ENCODE data around the gene LENEP.

LENEP gene

DNA sequence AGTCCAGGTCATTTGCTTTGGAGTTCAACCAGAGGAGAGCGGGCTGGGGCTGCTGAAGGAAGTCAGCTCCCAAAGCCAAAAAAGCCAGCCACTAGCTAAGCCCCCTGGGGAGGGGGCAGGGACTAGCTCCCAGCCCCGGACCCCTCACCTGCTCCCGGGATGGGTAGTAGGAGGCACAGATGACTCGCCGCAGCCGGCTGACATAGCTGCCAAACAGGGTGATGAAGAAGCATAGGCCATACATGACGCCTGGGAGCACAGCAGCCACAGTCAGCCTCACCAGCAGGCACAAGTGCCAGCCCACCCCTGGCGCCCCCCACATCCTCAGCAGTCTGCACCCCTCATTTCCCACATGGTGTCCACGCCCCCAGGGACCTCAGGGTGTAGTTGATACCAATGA is 32.8 kb downstream of the LENEP start:
- no peak for DNase-seq (ENCODE audit: low spot score)

DNA sequence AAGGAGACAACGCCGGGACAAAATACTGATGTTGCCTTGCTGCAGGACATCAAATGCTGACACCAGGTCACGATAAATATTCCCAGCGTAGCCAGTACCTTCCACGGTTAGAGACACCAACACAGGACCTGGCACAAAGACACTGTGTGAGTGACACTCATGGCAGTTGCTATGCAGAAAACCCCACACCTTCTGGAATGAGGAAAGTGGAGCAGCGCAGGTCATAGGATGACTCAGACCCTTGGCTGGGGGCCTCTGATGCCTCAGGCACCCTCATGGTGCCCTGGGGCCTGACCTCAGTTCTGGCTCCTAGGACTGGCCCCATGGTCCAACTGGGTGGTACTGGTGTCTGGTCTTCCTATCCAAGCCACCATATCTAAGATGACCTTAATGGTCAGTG is 33.2 kb downstream of the LENEP start:
- DNase-seq (ENCODE audit: low spot score) = no peak

DNA sequence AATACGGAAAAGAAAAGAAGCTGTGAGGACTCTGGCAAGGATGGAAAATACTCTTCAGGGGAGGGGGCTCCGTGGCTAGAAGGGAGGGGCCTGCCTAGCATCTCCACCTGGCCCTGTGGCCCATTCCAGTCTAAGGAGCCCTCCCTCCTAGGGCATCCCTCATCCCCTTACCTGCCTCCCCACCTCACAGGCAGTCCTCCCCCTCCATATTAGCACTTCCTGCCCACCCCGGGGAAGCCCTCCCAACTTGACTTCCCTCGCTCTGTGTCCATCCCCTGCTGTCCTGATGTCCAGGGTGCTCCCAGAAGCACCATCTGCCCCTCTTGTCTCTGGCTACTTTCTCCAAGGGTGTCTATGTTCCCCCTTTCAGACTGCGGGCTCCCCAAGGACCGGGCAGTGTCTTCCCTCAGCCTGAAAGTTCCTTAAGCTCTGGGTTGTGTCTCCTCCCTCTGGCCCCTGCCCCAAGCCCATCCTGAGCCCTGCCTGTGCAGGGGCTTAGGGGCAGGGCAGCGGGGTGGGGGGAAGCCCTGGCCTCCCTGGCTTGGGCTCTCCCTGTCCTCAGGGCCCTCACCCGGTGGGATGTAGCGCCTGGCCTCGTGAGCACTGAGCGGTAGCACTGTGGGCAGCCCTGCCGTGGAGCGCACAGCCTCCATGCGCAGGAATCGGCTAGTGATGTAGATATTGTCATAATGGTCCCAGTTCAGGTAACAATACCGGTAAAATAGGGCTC is 36.3 kb downstream of the LENEP start:
- no peak for DNase-seq (ENCODE audit: low spot score)

DNA sequence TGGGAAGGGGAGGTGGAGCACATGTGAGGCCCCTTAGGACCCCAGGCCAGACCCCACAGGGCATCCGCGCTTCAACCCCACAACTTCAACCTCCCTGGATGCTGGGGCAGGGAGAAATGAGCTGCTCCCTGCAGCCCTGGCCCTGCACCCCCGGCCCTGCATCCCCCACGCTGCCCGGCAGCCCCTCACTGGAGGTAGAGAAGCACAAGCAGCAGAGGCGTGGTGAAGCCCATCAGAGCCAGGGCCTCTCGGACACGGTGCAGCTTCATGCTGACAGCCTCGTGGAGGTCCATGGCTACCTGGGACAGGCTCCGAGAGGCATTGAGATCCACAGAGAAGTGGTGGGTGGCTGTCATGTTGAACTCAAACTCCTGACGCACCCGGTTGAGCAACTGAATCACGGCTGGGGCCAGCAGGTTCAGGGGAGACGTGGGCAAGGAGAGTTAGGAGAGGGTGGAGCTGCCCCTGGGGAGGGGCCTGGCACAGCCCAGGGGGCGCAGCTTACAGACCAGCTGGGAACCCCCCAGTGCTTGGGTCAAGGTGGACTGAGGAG is 36.9 kb downstream of the LENEP start:
- no peak for DNase-seq (ENCODE audit: low spot score)

DNA sequence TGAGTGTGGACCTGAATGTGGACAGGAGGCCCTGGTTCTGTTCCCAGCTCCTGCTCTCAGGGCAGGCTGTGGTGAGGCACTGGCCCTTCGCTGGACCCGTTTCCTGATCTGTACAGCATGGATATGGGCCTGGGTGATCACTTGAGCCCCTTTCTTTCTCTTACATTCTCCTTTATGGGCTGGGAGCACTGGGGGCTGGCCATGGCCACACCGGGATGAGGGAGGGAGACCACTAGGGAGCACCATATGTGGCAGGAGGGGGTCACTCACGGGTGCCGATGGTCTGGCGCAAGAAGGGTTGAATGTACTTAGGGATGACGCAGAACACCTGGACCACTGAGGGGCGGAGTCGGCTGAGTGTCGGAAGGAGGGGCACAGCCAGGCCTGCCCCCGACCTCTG is 37.5 kb downstream of the LENEP start:
- DNase-seq (ENCODE audit: low spot score) = no peak

DNA sequence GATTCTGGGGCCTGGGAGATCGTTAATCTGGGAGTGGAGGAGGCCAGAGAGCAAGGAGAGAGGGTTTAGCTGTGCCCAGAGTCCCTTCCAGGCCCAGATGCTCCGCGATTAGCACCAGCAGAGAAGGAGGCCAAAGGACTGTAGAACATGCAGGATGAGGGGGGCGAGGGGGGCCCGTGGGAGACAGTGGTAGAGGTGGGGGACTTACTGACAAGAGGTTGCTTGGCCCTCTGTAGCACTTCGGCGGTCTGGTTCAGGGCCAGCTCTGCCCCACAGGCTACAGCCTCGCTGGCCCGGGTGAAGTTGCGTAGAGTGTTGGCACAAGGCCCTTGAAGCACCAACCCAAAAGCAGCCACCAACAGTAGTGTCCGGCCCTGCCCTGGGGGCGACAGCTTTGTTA is 39.5 kb downstream of the LENEP start:
- no peak for DNase-seq (ENCODE audit: low spot score)

DNA sequence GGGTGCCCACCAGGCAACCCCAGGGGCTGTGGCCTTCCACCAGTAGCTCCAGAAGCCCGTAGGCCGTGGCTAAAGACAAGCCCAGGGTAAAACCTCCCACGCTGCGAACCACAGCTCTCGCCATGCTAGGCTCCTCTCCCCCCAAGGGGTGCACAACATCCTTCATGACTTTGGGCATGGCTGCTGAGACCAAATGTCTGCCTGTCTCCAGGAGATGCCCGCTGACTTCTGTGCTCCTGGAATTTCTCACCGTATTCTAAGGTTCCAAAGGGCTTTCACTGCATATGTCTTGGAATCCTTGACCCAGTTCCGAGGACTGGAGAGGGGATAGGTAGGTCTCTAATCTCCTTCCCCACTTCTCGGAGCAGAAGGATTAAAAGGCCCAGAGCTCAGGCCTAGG is 40.1 kb downstream of the LENEP start, which contains the start of the genes DCST1 and DCST2:
Gene DCST1 (plus strand): TSS at position 301 of the 400 bp plus-strand sequence. CDS start 213 bp downstream, outside the sequence.
Gene DCST2 (minus strand): TSS at position 258 of the 400 bp plus-strand sequence. CDS start 80 bp downstream, at position 178.
- DNase-seq (ENCODE audit: low spot score) = no peak

DNA sequence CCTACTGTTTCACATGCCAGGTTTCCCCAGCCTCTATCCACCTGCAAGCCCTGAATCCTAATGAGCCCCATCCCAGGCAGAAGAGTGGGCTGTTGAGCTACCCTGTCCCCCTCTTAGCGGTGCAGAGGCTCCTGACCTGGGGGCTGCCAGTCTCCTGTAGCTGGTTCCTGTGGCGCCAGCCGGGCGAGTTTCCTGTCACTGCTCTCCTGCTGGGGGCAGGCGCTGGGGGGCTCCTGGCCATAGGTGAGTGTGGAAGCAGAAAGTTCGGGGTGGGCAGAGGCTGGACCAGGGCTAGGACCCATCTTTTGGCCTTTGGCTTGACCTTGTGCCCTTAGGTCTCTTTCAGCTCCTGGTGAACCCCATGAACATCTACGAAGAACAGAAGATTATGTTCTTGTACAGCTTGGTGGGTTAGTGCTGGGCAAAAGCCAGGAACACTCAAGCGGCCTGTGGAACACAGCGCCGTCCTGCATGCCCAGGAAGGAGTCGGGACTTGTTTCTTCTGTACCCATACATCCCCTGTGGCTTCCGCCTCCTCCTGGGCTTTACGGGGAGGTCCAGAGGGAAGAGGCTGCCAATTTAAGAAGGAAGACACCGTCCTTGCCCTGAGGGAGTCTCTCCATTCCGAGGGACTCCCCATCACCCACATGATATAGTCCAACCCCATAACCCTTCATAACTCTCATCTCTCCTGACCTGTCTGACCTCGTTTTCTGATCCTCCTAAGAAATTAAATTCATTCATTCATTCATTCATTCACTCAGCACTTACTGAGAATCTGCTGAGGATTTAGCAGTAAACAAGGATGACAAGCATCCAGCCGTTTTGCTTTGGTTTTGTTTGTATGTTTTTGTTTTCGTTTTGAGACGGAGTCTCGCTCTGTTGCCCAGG is 41.2 kb downstream of the LENEP start:
- DNase-seq (ENCODE audit: low spot score) = no peak

DNA sequence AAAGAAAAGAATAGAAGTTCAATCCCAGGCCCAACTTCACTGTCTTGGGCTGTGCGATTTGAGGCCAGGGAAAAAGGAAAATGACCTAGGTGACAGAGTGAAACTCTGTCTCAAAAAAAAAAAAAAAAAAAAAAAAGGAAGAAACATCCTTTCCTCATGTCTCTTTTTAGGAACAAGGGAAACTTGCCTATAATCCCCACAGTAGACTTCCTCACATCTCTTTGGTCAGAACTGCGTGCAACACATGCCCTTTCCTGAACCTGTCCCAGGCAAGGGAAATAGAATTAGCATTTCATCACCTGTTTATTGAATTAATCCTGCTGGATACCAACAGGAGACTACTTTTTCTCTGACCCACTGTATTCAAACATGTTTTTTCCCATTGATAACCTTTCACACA is 42.5 kb downstream of the LENEP start:
- DNase-seq (ENCODE audit: low spot score) = no peak

DNA sequence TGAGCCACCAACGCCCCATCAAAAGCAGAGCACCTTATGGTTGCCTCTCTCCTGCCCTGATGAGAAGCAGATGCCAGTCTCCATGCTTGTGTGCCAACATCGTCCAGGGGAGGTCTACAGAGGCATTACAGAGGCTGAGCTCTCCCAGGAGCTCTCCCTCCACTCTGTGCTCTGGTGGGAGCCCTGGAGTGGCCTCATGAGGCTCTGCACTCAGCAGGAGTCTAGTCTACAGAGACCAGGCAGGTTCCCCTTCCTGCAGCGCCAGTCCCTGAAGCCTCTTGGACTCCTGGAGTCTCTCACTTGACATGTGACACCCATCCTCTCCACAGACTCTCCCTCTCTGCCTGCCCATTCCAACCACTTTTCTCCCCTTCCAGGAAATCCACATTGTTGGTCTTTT is 43.7 kb downstream of the LENEP start:
- no peak for DNase-seq (ENCODE audit: low spot score)

DNA sequence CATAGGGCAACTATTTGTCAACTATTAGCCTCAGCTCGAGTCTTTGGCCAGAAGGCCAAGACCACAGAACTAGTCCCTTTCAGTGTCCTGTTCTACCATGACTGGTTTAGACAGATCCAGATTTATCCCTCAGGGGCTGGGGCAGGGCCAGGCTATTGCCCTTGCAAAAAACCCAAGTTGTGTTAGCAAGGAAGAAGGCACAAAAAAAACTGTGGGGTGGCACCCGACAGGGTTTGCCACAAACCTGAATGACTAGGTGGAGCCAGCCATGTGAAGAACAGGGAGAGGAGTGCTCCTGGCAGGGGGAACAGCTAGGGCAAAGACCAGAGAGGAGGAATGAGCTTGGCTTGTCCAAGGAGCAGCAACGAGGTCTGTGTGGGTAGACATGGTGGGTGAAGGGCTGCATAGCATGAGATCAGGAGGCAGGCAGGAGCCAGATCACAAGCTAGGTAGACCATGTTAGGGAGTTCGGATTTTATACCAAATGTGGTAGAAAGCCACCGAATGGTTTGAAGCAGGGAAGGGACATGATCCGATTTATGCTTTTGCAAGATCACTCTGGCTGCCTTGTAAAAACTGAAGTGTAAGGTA is 44.6 kb downstream of the LENEP start:
- no peak for DNase-seq (ENCODE audit: low spot score)

DNA sequence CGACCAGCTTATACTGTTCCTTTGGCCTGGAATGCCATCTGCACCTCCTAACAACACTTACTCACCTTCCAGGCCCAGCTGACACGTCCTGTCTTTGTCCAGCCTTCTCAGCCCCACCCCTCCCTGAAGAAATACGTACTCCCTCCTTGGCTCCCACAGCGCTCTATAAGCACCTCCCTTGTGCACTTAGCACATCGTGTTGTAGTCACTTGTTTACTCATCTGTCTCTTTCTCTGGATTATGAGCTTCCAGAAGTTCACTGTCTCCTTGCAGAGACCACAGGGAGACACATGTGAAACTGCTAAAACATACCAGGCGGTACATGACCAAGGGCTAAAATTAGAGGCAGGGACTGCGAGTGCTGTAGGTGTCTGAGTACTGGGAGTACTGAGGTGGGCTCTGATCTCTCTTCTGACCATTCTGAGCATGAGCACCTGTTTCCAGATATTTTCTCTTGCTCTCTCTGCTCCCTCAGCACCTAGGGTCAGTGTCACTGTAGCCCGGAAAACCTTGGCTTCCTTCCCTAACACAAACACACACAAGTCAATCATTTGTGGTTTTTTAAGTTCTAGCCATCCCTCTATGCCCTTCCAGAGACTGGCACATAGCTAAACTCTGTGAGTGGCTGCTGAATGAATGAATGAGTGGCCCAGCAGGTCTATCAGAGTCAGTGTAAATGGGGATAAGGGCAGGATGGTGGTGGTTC is 45.4 kb downstream of the LENEP start:
- DNase-seq (ENCODE audit: low spot score) = peak; percentile 46

DNA sequence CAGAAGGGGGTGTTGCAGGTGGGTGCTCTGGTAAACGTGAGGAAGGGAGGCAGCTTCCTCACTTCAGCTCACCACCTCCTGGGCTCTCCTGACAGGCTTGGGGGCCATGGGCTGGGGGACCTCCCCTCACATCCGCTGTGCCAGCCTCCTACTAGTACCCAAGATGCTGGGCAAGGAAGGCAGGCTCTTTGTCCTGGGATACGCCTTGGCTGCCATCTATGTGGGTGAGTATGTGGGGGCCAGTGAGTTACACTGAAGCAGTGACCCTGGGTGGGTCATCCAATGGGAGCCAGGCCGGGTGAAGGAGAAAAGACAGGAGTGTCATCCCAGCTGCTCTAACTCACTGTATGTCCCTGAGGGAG is 45.9 kb downstream of the LENEP start:
- no peak for DNase-seq (ENCODE audit: low spot score)

DNA sequence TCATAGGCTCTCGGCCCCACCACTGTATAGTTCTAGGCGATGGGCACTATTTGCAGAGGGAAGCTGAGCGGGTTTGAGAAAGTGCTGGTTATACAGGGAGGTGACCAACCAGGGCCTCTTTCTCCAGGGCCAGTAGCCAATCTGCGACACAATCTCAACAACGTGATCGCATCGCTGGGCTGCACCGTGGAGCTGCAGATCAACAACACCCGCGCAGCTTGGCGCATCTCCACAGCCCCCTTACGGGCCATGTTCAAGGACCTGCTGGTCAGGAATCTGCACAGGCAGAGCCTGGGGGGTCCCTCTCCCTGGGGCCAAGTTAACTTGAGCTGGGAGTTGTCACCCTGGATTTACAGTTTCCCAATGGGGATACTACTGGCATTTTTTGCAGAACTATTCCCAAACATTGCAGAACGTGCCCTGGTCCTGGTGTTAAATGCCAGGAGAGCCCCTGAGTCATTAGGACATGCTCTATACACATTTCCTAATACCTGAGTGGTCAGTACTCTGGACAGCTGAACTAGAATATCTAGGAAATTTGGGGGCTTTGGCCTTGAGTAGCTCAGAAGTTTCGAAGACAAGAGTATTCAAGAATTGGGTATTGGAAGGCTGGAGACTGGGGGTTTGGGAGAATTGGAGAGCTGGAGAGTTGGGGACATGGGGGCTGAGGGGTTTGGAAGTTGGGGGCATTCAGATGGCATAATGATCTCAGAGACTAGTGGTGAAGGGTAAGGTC is 47.1 kb downstream of the LENEP start:
- DNase-seq (ENCODE audit: low spot score) = no peak

DNA sequence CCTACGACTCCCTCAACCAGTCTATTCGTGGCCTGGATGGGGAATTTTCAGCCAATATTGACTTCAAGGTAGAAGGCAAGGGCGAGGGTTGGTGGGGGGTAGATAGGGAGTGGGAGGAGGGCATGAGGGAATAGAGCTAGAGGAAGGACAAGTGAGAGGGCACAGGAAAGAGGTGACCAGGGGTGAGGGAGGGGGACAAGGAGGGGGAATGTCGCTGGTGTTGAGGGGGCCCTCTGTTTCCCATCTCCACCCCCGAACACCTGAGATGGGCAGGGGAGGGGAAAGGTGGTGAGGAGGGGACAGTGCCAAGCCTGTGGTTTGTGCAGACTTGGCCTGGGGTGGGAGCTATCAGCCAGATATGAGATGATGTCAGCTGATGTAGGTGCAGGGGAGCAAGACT is 49.4 kb downstream of the LENEP start:
- no peak for DNase-seq (ENCODE audit: low spot score)

DNA sequence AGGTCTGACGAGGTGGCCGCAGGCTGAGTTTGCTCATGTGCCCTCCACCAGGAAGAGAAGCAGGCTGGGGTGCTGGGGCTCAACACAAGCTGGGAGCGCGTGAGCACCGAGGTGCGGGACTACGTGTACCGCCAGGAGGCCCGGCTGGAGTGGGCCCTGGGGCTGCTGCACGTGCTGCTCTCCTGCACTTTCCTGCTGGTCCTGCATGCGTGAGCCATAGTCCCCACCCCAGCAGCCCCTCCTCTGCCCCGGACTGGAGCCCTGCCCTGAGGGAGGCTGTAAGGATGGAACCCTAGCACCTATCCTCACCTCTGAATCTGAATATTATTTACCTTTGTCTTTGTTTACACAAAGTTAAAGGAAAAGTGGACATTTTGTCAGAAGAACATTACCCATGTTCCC is 49.9 kb downstream of the LENEP start:
- no peak for DNase-seq (ENCODE audit: low spot score)

DNA sequence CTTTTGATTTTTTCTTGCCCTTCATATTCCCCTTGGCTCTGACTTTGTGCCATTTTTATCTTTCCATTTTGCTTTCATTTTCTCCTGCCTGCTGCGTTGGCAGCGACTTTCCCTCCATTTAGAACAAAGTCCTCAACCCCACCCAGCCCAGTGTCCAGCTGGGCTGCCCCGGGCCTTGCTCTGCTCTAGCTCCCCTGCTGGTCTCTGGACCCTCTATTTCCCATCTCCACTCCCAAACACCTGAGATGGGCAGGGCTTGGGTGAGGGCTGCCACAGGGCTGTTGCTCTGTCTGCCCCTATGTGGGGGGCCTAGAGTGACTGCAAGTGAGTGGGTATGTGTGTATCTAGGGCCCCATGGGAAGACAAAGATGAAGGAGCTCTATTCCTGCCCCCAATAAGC is 50.4 kb downstream of the LENEP start:
- no peak for DNase-seq (ENCODE audit: low spot score)
